ENCODE data around the gene PF4V1.

PF4V1 gene

DNA sequence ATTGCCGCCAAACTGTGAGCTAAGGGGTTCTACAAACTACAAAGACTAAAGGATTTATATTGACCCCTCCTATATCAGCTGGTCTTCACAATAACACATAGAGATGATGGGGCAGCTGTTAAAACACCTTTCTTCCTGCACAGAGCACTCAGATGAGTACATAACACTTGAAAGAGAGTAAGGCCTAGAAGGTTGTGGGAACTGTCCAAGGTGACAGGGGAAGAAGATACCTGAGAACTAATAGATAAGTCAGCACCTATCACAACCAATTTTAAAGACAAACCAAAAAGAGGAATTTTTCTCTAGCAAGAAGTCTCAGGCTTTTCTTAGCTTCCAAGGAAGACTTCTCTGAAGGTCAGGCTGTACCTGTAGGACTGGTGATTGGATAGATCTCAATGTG is 35.8 kb upstream of the PF4V1 start:
- no peaks in the 10 kb centered on the region for H3K9me3 ChIP-seq
- H3K27ac ChIP-seq: no peak overlapping the region
- H3K36me3 ChIP-seq: no peaks in the 10 kb centered on the region
- H3K27me3 ChIP-seq: no peaks in the 10 kb centered on the region
- H3K4me3 ChIP-seq: no peak overlapping the region
- no peak for TF ChIP-seq CTCF (IDR thresholded peaks at IDR 0.05)
- DNase-seq: no peak
- H3K4me1 ChIP-seq: no peaks in the 10 kb centered on the region
- intact Hi-C loops (cut with DNase I; ENCODE audit: low total_unique reads): no loop called here

GRCh38 chr4:73821325-73821724 is 31.8 kb upstream of the PF4V1 start:
- no peak for DNase-seq
- Histone ChIP-seq H3K4me1 (no peaks in the 10 kb centered on the region), H3K36me3 (no peaks in the 10 kb centered on the region), H3K9me3 (no peaks in the 10 kb centered on the region), H3K27me3 (no peaks in the 10 kb centered on the region), H3K4me3 (no peak overlapping the region), H3K27ac (no peak overlapping the region)
- intact Hi-C loops (cut with DNase I; ENCODE audit: low total_unique reads): no loop called here
- no peak for TF ChIP-seq CTCF (IDR thresholded peaks at IDR 0.05)

DNA sequence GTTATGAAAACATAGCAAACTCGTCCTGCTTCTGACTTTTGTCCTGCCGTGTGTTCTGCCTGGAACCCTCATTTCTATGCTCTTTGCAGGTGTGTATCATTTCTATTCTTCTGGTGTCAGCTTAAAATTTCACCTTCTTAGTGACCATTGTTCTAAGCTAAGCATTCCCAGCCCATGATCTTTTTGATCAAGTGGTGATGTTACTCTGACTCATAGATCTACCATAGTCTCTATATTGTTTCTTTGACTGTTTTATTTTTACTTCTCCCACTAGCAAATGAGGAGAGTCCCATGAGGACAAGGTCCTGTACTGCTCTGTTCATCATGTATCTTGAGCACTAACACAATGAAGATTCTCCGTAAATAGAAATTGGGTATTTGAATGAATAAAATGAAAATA is 30.7 kb upstream of the PF4V1 start:
- intact Hi-C loops (cut with DNase I; ENCODE audit: low total_unique reads): no loop called here
- no peaks in the 10 kb centered on the region for H3K4me1 ChIP-seq
- H3K36me3 ChIP-seq: no peaks in the 10 kb centered on the region
- no peak for TF ChIP-seq CTCF (IDR thresholded peaks at IDR 0.05)
- H3K27me3 ChIP-seq: no peaks in the 10 kb centered on the region
- H3K4me3 ChIP-seq: no peak overlapping the region
- DNase-seq: no peak
- no peak overlapping the region for H3K27ac ChIP-seq
- no peaks in the 10 kb centered on the region for H3K9me3 ChIP-seq

- no peaks in the 10 kb centered on the region for H3K9me3 ChIP-seq
- no peaks in the 10 kb centered on the region for H3K4me1 ChIP-seq
- H3K36me3 ChIP-seq: no peaks in the 10 kb centered on the region
- DNase-seq: no peak
- intact Hi-C loops (cut with DNase I; ENCODE audit: low total_unique reads): no loop called here
- H3K27ac ChIP-seq: no peak overlapping the region
- no peaks in the 10 kb centered on the region for H3K27me3 ChIP-seq
- no peak for TF ChIP-seq CTCF (IDR thresholded peaks at IDR 0.05)
- no peak overlapping the region for H3K4me3 ChIP-seq
These were observed 30.1 kb upstream of the PF4V1 start for GRCh38 chr4:73822812-73823504.

DNA sequence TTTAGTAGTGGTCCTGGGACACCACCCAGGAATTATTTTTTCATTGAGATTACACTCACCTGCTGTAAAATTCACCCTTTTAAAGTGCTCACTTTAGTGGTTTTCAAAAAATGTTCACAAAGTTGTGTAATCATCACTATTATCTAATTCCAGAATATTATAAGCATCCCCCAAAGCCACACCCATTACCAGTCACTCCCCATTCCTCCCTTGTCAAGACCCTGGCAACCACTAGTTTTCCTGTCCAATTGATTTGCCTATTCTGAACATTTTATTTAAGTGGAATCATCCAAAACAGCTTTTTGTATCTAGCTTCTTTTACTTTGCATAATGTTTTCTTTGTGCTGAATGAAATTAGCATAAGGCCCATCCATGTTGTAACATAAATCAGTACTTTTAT is 29.3 kb upstream of the PF4V1 start:
- DNase-seq: no peak
- no peak overlapping the region for H3K4me3 ChIP-seq
- no peak for TF ChIP-seq CTCF (IDR thresholded peaks at IDR 0.05)
- no peak overlapping the region for H3K27ac ChIP-seq
- no peaks in the 10 kb centered on the region for H3K27me3 ChIP-seq
- intact Hi-C loops (cut with DNase I; ENCODE audit: low total_unique reads): no loop called here
- no peaks in the 10 kb centered on the region for H3K4me1 ChIP-seq
- no peaks in the 10 kb centered on the region for H3K36me3 ChIP-seq
- H3K9me3 ChIP-seq: no peaks in the 10 kb centered on the region

DNA sequence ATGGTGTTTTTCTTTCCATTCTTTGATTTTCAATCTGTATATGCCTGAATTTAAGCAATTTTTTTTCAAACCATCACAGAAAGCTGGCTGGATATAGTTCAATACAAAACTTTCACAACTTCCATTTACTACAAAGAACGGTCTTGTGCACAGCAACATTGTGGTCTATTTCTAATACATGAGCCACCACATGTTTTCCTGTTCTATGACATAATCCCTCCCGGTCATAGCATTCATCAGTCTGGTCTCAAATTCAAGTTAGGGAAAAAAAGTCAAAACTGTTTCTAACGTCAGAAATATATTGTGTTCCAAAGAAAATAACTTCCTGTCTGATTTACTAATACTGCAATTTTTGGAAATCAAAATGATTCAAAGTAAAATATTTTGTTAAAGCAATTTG is 24.1 kb upstream of the PF4V1 start:
- H3K27me3 ChIP-seq: no peaks in the 10 kb centered on the region
- no peak for DNase-seq
- no peak overlapping the region for H3K4me3 ChIP-seq
- no peak overlapping the region for H3K27ac ChIP-seq
- H3K9me3 ChIP-seq: no peaks in the 10 kb centered on the region
- no peaks in the 10 kb centered on the region for H3K36me3 ChIP-seq
- intact Hi-C loops (cut with DNase I; ENCODE audit: low total_unique reads): no loop called here
- H3K4me1 ChIP-seq: no peaks in the 10 kb centered on the region
- no peak for TF ChIP-seq CTCF (IDR thresholded peaks at IDR 0.05)

All from tibial artery (tissue), 4 donors.